Activated naive CD4-positive, alpha-beta T cell treated with Interleukin-2 at 50 U/mL for 16 hours (primary cell): ENCODE measurements around the gene ATL1.
A peak's percentile ranks its signal among the peaks of the same experiment; 100 is the strongest.
"Not testable (repeated sequence)": the region's sequence is repeated elsewhere in the genome, so short reads cannot be mapped to it uniquely, and the experiment has no call there.

ENCODE experiments used
- DNase-seq: peaks from one replicate; pipeline ENCODE4 v3.0.0-alpha.2; 2020

The ATL1 gene

DNA sequence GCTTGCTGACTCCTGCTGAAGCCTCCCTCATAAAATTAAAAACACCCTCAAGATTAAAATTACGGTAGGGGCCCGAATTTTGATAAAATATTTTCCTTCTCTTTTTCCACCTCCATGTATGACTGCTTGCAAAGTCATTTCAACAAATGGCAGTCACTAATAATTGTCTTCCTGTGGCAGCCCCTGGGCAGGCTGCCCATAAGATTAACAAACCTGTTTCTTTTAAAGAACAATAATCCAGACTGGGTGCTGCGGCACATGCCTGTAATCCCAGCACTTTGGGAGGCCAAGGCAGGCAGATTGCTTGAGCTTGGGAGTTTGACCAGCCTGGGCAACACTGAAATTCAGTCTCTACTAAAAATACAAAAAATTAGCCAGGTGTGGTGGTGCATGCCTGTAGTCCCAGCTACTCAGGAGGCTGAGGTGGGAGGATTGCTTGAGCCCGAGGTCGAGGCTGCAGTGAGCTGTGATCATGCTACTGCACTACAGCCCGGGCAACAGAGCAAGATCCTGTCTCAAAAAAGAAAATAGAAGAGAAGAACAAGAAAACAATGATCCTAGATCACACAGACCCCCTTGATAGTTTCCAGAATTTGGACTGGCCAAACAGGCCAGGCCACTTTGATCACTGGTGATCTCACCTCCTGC lies 99.5 kb downstream of the ATL1 start:
- no peak for DNase-seq

DNA sequence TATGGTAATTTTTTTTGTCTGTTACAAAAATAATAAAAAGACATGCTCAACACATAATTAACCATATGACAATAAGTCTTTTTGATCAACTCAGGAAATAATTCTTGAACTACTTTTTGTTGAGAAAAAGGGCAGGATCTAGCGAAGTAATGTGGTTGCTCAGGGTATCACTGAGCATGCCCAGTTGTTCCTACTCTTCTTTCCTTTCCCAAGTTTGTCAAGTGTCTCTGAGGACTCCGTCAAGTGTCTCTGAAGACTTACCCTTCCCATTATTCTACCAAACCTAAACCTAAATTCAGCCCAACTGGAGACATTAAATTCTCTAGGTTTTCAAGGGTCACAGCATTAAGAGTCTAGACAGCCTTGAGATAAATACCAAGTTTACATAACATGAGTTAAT lies 104.6 kb downstream of the ATL1 start:
- not testable (repeated sequence) for DNase-seq

DNA sequence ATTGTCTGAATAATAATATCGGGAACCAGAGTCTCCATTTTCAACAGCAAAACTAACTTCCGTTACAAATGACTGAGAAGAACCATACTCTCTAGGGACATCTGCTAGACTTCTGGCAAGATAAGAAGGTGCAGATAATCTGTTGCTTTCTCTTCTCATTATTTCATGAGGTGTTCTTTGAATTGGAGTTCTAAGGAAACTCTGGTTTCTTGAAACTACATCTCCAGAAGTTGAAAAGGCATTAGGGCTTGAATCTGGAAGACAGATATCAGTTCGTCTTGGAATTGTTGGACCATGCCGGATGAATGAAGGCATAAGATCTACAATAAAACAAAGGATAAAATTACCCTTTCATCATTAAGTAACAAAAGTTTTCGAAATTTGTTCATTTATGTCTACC lies 105.4 kb downstream of the ATL1 start:
- not testable (repeated sequence) for DNase-seq

DNA sequence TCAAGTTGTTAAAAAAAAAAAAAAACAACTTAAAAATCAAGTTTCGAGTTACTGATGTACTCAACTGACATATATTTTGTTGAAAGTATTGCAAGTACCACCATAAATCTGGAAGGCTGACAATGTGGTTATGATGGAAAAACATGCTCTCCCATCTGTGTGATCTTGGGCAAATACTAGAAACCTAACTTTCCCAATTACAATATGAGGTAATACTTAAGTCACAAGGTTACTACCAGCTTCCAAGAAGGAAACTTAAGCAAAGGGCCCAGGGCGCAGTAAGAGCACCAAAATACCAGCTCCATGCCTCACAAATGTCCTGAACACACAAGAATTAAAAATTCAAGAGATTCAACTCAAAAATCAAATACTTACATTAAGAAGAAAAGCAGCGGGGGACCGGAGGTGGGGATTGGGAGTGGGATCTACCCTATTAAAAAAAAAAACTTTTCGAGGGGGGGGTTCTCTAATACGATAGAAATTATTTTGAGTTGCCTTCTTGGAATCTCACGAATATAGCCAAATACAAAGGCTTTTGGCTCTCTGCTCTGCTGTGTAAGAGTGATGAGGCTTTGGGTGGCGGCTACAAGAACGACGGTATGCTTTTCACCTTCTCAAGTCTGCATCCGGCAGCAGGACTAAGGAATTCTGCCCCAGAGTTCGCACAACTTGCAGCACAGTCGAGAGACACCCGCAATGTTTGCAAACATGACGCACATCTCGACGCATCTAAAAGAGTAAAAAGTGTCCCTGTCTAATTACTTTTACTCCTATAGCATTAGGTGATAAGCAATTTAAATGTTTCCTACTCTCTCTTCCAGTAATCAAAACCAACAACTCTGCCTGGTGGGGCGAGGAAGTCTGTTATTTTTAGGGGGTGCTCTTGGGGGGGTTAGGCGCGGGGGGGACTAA lies 107.1 kb downstream of the ATL1 start:
- DNase-seq, result peak; percentile 10

DNA sequence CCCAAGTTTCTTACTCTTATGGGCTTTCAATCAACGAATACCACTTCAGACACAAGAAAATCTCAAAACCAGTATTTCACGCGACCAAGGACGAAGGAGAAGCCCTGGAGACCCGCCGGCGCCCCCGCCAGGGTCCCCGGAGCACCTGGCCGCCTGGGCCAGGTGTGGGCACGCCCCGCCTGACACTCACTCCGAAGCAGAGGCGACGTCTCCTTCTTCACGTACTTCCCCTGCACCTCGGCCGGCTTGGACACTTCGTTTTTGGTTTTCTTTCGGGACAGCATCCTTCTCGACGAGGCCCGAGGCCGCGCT lies 107.7 kb downstream of the ATL1 start:
- DNase-seq, result no peak

DNA sequence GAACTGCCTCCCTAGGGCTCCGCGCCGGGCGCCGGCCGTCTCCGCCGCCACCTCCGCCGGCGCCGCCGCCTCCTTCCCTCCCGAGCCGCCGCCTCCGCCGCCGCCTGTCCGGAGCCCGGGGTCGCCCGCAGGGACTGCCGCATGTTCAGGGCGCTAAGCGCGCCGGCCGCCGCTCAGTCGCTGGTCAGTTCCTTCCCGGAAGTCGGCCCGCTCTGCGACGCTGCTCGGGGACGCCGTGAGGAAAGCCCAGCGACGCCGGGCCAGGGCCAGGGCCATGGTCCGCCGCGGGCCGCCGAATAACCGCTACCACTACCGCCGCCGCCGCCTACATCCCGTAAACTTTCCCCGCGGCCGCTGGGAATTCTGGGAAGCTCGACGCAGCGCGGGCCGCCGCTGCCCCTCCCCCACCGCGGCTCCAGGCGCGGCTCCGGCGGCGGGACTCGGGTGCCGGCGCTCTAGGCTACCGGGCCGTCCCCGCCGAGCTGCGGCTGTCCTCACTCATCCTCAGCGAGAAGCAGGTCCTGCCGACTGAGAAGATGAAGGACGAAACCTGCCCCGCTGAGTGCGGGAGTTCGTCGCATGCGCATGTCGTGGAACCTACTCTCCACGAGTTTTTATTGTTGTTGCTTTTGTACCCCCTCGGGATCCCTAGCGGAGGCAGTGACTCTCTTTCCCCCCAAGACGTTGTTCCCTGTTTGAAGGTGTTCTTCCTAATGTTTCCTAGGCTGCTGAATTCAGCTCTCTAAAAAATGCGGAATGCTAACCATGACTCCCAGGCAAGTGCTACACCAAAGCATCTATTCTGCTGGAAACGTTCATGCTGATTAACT lies 108.3 kb downstream of the ATL1 start, which contains the start of gene SAV1:
Gene SAV1, minus strand, starts transcription at position 311 of the 830 bp plus-strand sequence. CDS start 339 bp downstream, outside the sequence.
- DNase-seq, result peak; percentile 59

DNA sequence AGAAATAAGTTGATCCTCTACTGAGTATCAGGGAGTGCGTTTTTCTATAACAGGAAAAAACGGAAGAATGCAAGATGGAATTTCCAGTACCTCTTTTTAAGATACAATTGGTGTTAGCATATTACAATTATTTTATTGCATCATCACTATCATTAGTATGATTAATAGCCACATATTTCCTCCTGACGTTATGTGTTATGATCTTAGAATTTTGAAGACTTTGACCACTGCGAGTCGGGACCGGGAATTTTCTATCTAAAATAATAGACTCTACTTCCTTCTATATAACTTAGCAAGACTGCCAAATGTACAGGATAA lies 108.8 kb downstream of the ATL1 start:
- DNase-seq, result no peak

DNA sequence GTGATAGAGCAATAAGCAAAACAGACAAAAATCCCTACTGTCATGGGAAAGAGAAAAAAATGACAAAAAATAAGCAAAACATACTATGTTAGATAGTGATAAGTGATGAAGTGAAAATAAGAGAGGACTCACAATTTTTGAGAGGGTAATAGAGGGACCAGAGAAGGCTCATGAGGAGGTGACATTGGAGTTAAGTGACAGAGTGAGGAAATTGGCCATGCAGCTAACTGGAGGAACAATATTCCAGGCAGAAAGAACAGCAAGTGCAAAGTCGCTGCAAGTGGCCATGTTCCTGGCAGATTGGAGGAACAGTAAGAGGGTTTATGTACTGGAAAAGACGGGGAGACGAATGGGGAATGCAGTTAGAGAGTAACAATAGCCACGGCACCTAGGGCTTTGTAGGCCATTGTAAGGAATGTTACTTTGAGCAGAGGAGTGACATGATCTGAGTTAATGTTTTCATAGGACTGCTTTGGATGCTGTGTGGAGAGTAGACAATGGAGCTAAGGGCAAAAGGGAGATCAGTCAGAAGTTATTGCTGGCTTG lies 109.6 kb downstream of the ATL1 start:
- no peak for DNase-seq

DNA sequence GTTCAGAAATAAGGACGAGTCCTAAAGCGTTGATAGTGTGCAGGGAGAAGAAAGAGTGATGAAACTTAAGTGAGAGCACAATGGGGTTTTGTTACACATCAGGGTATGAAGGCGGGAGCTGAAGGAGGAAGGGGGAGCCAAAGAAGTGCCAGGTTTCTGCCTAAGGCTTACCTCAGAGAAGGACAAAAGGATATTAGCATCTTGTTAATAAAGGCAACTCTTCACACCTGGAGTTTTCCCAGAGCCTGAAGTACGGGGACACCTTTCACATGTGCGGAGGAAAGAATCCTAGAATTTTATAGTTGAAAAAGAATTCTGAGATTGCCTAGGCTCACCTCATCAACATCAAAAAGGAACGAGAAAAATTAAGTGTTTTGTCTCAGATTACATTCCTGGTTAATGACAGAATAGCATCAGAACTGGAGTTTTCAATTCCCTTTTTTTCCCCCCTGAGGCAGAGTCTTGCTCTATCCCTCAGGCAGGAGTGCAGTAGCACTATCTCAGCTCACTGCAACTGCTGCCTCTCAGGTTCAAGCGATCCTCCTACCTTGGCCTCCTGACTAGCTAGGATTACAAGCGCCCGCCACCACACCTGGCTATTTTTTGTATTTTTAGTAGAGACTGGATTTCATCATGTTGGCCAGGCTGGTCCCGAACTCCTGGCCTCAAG lies 110.4 kb downstream of the ATL1 start:
- DNase-seq, result no peak

DNA sequence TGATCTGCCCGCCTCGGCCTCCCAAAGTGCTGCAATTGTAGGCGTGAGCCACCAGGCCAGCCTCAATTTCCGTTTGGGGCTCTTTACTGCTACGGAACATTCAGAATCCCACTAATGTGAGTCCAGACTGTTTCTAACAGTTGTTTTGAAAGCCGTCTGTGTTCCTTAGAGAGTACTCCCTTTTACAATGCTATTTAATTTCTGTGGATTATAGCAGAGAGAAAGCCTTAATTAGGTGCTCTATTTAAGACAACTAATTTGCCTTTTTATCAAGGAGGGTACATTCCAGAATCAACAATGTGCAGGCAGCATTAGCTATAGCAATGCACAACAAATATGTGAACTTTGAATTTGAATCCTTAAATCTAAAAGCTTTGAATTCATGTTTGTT lies 110.9 kb downstream of the ATL1 start:
- no peak for DNase-seq

DNA sequence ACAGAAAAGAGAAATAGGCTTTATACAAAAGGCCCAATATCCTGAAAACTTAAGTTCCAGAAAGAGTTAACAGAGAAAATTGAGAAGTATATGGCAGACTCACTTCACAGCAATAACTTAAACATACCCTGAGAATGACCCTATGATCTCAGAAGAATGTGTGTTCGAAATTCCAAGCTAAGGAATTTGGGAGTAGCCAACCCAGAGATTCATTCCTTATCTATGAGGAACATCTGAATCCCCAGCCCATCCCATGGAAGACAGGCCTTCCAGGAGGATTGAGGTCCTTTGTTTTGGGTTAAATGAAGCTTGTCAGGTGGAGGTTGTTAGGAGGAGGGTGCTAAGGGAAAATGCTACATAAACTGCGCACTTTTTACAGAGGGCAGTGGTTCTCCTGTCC lies 115.7 kb downstream of the ATL1 start:
- DNase-seq, result no peak

DNA sequence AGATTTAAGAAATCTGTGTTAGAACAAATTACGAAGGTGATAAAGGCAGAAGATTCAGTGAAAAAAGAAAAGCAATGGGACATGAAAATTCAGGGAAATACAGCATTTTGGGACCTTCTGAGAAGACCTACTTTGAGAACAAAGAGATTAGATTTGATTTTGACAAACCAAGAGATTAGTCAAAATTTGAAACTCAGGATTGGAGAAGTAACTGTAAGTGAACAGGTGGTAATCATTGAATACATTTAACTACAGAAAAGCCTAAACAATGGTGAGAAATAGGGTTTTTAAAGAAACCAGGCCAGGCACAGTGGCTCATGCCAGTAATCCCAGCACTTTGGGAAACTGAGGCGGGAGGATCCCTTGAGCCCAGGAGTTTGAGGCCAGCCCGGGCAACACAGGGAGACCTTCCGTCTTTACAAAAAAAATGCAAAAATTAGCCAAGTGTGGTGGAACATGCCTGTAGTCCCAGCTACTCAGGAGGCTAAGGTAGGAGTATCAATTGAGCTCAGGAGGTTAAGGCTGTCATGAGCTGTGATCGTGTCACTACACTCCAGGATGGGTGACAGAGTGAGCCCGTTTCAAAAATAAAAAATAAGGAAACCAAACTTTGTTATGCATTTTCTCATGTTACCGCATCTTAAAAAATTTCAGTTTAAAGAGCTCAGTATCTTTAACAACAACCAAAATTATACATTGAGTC lies 117.0 kb downstream of the ATL1 start:
- no peak for DNase-seq

DNA sequence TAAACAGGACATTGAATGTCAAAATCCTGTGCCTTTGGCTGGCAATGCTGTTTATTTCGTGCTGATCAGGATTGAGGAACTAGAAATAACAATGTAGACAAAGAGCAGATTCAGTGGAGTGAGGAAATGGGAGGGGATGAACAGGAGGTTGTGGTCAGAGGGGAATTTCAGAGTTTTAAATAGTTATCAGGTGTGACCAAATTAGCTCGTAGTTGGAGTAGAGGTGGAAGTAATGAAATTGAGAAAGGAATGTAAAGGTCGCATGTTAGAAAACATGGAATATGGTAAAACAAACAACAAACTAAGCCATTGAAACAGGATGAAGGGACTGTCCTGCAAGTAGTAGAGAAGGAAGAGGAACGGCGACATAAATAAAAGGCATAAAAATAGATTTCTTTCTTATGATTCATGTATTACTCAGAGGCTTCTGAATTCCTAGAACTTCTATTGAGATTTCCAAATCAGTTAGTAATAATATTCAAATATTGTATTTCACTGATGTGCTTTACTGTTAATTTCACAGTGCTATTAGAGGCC lies 117.7 kb downstream of the ATL1 start:
- DNase-seq, result no peak

DNA sequence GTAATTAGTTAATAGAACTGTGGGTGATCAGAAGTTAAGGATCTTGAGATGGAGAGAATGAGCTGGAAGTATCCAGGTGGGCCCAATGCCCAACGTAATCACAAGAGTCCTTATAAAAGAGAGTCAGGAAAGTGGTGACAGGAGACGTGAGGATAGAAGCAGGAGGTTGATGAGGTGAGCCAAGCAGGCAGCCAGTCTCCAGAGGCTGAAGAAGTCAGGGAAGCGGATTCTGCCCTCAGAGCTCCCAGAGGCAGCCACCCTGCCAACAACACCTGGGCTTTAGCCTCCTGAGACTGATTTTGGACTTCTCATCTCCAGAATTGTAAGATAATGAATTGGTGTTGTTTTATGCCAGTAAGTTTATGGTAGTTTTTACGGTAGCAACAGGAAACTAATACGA lies 118.2 kb downstream of the ATL1 start:
- DNase-seq, result no peak

DNA sequence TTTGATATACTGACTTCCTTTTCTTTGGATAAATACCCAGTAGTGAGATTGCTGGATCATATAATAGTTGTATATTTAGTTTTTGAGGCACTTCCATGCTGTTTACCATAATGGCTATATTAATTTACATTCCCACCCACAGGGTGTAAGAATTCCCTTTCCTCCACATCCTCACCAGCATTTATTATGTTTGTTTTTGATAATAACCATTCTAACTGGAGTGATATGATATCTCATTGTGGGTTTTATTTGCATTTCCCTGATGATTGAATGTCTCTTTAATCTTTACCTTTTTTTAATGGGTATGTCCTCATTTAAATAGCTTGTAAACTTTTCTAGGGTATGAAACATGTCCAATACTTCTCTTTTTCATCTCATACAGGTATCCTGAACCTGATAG lies 119.7 kb downstream of the ATL1 start:
- DNase-seq, result no peak
